OCI-LY3 (cell line): Measurements from ENCODE around the gene MOCS2.

ENCODE experiments used
- H2AFZ ChIP-seq: fragments of 200-600, 300-600 bp; shearing (Covaris generic); 2 replicates; pipeline ENCODE4 v1.6.0; 2014; ENCODE audit warnings: antibody characterized with exemption, low read depth, low read length
- H3K27ac ChIP-seq: fragments of 200-600, 300-600 bp; sonication (generic); 2 replicates; pipeline ENCODE4 v1.5.1; 2014; ENCODE audit warnings: mild to moderate bottlenecking, low read length, moderate library complexity, mixed read lengths
- H3K27me3 ChIP-seq: fragments of 200-600, 300-600 bp; sonication (generic); 2 replicates; pipeline ENCODE4 v1.6.1; 2014; ENCODE audit warnings: low read depth, low read length, mixed read lengths
- H3K36me3 ChIP-seq: fragments of 200-600, 300-600 bp; sonication (generic); replicated peaks from 2 replicates; pipeline ENCODE3; 2014; ENCODE audit warnings: low read depth, low read length, mixed read lengths
- H3K4me1 ChIP-seq: fragments of 300-600, 200-600 bp; sonication (generic); 2 replicates; pipeline ENCODE4 v1.6.1; 2014; ENCODE audit warnings: low read length, mixed read lengths
- H3K4me2 ChIP-seq: fragments of 200-600, 300-600 bp; sonication (generic); 2 replicates; pipeline ENCODE4 v1.6.1; 2014; ENCODE audit warnings: low read length, mixed read lengths
- H3K4me3 ChIP-seq: fragments of 300-600, 200-600 bp; sonication (generic); 2 replicates; pipeline ENCODE4 v1.5.1; 2014; ENCODE audit warnings: antibody characterized with exemption, mild to moderate bottlenecking, low read length, moderate library complexity
- H3K79me2 ChIP-seq: fragments of 300-600, 200-600 bp; shearing (Covaris generic); 2 replicates; pipeline ENCODE4 v1.6.1; 2014; ENCODE audit warnings: mild to moderate bottlenecking, low read length, mixed read lengths
- H3K9ac ChIP-seq: fragments of 300-600, 200-600 bp; shearing (Covaris generic); 2 replicates; pipeline ENCODE4 v1.6.0; 2014; ENCODE audit warnings: mild to moderate bottlenecking, low read length, moderate library complexity
- H3K9me3 ChIP-seq: fragments of 200-600, 300-600 bp; shearing (Covaris generic); 2 replicates; pipeline ENCODE4 v1.6.1; 2014; ENCODE audit warnings: low read length, mixed read lengths; ENCODE audit not compliant: insufficient read depth
- H4K20me1 ChIP-seq: fragments of 200-600, 300-600 bp; sonication (generic); 2 replicates; pipeline ENCODE4 v1.6.1; 2016; ENCODE audit warnings: low read length, mixed read lengths; ENCODE audit not compliant: insufficient read depth
- EZH2phosphoT487 ChIP-seq: fragments of 200-600 bp; shearing (Covaris generic); IDR thresholded peaks from 2 replicates; pipeline ENCODE4 v1.6.1; 2018; ENCODE audit warnings: antibody characterized with exemption, mixed run types, low read depth
- TF ChIP-seq, protein P1 (sequence below): fragments of 200-600, 300-600 bp; sonication (generic); IDR thresholded peaks from 2 replicates; pipeline ENCODE4 v1.5.1; 2014; ENCODE audit warnings: antibody characterized with exemption, low read length, low read depth

MOCS2 gene

DNA sequence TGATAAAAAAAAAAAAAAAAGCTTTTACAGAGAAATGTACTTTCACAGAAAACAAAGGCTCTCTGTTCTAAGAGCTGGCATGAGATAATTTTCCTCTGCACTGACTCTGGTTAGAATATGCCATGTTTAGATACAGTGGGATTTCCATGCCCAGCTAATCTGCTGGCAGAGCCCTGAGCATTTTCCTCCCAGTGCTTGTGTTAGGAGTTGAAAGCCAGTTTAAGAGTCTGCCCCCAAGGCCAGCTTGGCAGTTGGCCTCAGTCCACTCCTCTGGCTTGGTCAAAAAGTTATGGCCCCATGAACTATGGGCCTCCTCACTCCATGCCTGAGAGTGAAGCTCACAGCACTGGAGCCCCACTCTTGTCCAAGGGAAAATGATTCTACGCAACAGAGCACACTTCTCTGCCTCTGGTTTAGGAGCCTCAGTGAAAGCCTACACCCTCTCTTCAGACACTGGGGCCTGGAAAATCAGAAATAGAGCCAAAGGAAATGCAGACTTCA lies 21.9 kb downstream of the MOCS2 start:
- Histone ChIP-seq H3K9ac (no peak overlapping the region), H2AFZ (no peak overlapping the region), H3K4me2 (no peak overlapping the region), H3K36me3 (peaks cover 38% of the 10 kb centered on the region), H3K4me1 (peaks cover 51% of the 10 kb centered on the region), H3K27ac (0 out of 2 replicates have a peak overlapping the region, but pooled peaks have one; percentile 12), H3K79me2 (no peaks in the 10 kb centered on the region), H3K9me3 (no peaks in the 10 kb centered on the region), H3K27me3 (no peaks in the 10 kb centered on the region), H3K4me3 (no peak overlapping the region), H4K20me1 (no peaks in the 10 kb centered on the region)
- TF ChIP-seq, protein P1, sequence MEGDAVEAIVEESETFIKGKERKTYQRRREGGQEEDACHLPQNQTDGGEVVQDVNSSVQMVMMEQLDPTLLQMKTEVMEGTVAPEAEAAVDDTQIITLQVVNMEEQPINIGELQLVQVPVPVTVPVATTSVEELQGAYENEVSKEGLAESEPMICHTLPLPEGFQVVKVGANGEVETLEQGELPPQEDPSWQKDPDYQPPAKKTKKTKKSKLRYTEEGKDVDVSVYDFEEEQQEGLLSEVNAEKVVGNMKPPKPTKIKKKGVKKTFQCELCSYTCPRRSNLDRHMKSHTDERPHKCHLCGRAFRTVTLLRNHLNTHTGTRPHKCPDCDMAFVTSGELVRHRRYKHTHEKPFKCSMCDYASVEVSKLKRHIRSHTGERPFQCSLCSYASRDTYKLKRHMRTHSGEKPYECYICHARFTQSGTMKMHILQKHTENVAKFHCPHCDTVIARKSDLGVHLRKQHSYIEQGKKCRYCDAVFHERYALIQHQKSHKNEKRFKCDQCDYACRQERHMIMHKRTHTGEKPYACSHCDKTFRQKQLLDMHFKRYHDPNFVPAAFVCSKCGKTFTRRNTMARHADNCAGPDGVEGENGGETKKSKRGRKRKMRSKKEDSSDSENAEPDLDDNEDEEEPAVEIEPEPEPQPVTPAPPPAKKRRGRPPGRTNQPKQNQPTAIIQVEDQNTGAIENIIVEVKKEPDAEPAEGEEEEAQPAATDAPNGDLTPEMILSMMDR: no peak
- TF ChIP-seq EZH2phosphoT487: no peak

DNA sequence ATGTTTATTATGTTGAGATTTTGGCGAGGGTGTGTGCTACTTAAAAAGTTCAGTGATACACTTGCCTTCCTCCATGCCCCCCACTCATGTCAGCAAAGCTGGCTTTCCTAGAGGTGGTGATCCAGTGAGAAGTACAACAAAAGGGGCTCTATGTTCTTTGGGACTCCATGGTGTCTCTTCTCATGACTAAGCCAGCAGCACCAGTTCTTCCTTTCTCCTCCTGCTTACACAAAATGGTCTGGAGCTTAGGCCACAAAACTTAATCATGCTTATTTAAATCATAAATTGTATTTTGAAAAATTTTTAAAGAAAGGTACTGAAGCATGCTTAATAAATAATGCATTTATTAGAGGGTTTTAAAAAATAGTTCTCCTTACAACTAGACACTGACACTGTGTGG lies 22.4 kb downstream of the MOCS2 start:
- TF ChIP-seq, protein P1: no peak
- TF ChIP-seq EZH2phosphoT487: no peak
- no peaks in the 10 kb centered on the region for H3K27me3 ChIP-seq
- H4K20me1 ChIP-seq: no peaks in the 10 kb centered on the region
- H3K9me3 ChIP-seq: no peaks in the 10 kb centered on the region
- H3K36me3 ChIP-seq: peaks cover 37% of the 10 kb centered on the region
- no peak overlapping the region for H2AFZ ChIP-seq
- no peak overlapping the region for H3K4me3 ChIP-seq
- no peak overlapping the region for H3K27ac ChIP-seq
- no peak overlapping the region for H3K9ac ChIP-seq
- peaks cover 46% of the 10 kb centered on the region for H3K4me1 ChIP-seq
- no peak overlapping the region for H3K4me2 ChIP-seq
- no peaks in the 10 kb centered on the region for H3K79me2 ChIP-seq

- Histone ChIP-seq H3K9ac (no peak overlapping the region), H3K4me2 (no peak overlapping the region), H4K20me1 (no peaks in the 10 kb centered on the region), H3K4me3 (no peak overlapping the region), H3K4me1 (peaks cover 24% of the 10 kb centered on the region), H3K27ac (no peak overlapping the region), H3K27me3 (no peaks in the 10 kb centered on the region), H3K36me3 (peaks cover 40% of the 10 kb centered on the region), H2AFZ (no peak overlapping the region), H3K79me2 (no peaks in the 10 kb centered on the region), H3K9me3 (no peaks in the 10 kb centered on the region)
- TF ChIP-seq, protein P1: no peak
- no peak for TF ChIP-seq EZH2phosphoT487
These were observed 24.9 kb downstream of the MOCS2 start for GRCh38 chr5:53084546-53085255.

DNA sequence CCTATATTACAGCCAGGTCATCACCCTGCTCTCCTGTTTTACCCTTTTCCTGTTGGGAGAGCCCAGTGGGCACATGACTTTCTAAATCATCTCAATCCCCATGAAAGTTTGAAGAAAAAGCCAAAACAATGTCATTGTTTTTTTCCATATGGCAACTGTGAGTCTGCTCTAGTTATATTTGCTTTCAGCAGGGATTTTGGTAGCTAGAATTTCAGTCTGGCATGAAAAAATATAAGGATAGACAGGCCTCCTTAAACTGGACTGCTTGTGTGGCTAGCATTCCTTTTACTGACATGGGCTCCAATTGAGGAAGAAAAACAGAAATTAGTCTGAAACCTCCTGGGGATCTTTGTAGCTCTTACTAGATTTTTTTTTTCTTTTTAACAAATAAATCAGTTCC lies 25.6 kb downstream of the MOCS2 start:
- Histone ChIP-seq H3K4me1 (peaks cover 17% of the 10 kb centered on the region), H3K9me3 (no peaks in the 10 kb centered on the region), H4K20me1 (no peaks in the 10 kb centered on the region), H2AFZ (no peak overlapping the region), H3K36me3 (peaks cover 42% of the 10 kb centered on the region), H3K27me3 (no peaks in the 10 kb centered on the region), H3K4me3 (no peak overlapping the region), H3K4me2 (no peak overlapping the region), H3K79me2 (no peaks in the 10 kb centered on the region), H3K27ac (no peak overlapping the region), H3K9ac (no peak overlapping the region)
- TF ChIP-seq, protein P1: no peak
- no peak for TF ChIP-seq EZH2phosphoT487
